Mesenchymal stem cell (in vitro differentiated cells and primary cell): ENCODE measurements around the gene AUTS2.

Experiments
- DNase-seq: peaks from one replicate; pipeline ENCODE4 v3.0.0-alpha.2; 2013
- H2AFZ ChIP-seq: one replicate; pipeline ENCODE4 v1.6.1; 2013; ENCODE audit warnings: low read depth, mild to moderate bottlenecking, control low read depth, inconsistent platforms, low read length, moderate library complexity
- H2AK5ac ChIP-seq: 2 replicates; pipeline ENCODE4 v1.6.1; 2013; ENCODE audit warnings: low read length, moderate library complexity, mild to moderate bottlenecking, inconsistent platforms; ENCODE audit not compliant: severe bottlenecking
- H2BK120ac ChIP-seq: one replicate; pipeline ENCODE4 v1.6.1; 2013; ENCODE audit warnings: low read depth, mild to moderate bottlenecking, inconsistent platforms, low read length, moderate library complexity
- H2BK12ac ChIP-seq, 2 experiments: one replicate each; pipeline ENCODE4 v1.6.1; 2013; ENCODE audit warnings: inconsistent platforms in 2 of 2, low read length in 2 of 2, mild to moderate bottlenecking in 2 of 2, moderate library complexity in 2 of 2, control low read depth in 1 of 2
- H2BK15ac ChIP-seq: one replicate; pipeline ENCODE4 v1.6.1; 2013; ENCODE audit warnings: mild to moderate bottlenecking, low read depth, inconsistent platforms; ENCODE audit not compliant: poor library complexity, severe bottlenecking
- H2BK5ac ChIP-seq: 2 replicates; pipeline ENCODE4 v1.6.1; 2013; ENCODE audit warnings: low read depth, mild to moderate bottlenecking, low read length, control low read depth, inconsistent platforms; ENCODE audit not compliant: poor library complexity, severe bottlenecking
- H3K14ac ChIP-seq, 2 experiments: one replicate each; pipeline ENCODE4 v1.6.1; 2013; ENCODE audit warnings: inconsistent platforms in 2 of 2, low read length in 2 of 2, control low read depth in 1 of 2, mild to moderate bottlenecking in 1 of 2, moderate library complexity in 1 of 2
- H3K18ac ChIP-seq, 2 experiments: one replicate each; pipeline ENCODE4 v1.6.1; 2013; ENCODE audit warnings: inconsistent platforms in 2 of 2, low read length in 2 of 2, control low read depth in 1 of 2, low read depth in 1 of 2, mild to moderate bottlenecking in 1 of 2
- H3K23ac ChIP-seq, 2 experiments: one replicate each; pipeline ENCODE4 v1.6.1; 2013; ENCODE audit warnings: inconsistent platforms in 2 of 2, low read length in 2 of 2, mild to moderate bottlenecking in 2 of 2, moderate library complexity in 2 of 2, control low read depth in 1 of 2
- H3K27ac ChIP-seq: 2 replicates; pipeline ENCODE4 v1.5.1; 2013; ENCODE audit warnings: mild to moderate bottlenecking, moderate library complexity, low read length, control low read depth, inconsistent platforms; ENCODE audit not compliant: poor library complexity, severe bottlenecking
- H3K27me3 ChIP-seq, 2 experiments: 2 replicates each; pipeline versions ENCODE4 v1.6.1 to v1.7.0; 2013; ENCODE audit warnings: low read length in 2 of 2, mild to moderate bottlenecking in 2 of 2, moderate library complexity in 2 of 2, control low read depth in 1 of 2, inconsistent platforms in 1 of 2; ENCODE audit not compliant: control insufficient read depth in 1 of 2, insufficient read depth in 1 of 2
- H3K36me3 ChIP-seq, 2 experiments: 2 replicates each; pipeline versions ENCODE4 v1.6.1 to v1.7.0; 2013; ENCODE audit warnings: low read length in 2 of 2, control low read depth in 1 of 2, inconsistent platforms in 1 of 2, low read depth in 1 of 2, mild to moderate bottlenecking in 1 of 2; ENCODE audit not compliant: insufficient read depth in 2 of 2, control insufficient read depth in 1 of 2
- H3K4ac ChIP-seq, 2 experiments: one replicate each; pipeline ENCODE4 v1.6.1; 2013; ENCODE audit warnings: inconsistent platforms in 2 of 2, low read length in 2 of 2, mild to moderate bottlenecking in 2 of 2, moderate library complexity in 2 of 2, control low read depth in 1 of 2, low read depth in 1 of 2
- H3K4me1 ChIP-seq: 2 replicates; pipeline ENCODE4 v1.6.1; 2013; ENCODE audit warnings: low read depth, low read length, control low read depth; ENCODE audit not compliant: control insufficient read depth, insufficient read depth
- H3K4me2 ChIP-seq: 2 replicates; pipeline ENCODE4 v1.6.1; 2013; ENCODE audit warnings: low read length, mild to moderate bottlenecking, inconsistent platforms; ENCODE audit not compliant: poor library complexity, severe bottlenecking
- H3K4me3 ChIP-seq, 2 experiments: 2 replicates each; pipeline versions ENCODE4 v1.5.1 to v1.7.0; 2013; ENCODE audit warnings: low read length in 2 of 2, mild to moderate bottlenecking in 2 of 2, control low read depth in 1 of 2, low read depth in 1 of 2; ENCODE audit not compliant: insufficient read depth in 1 of 2
- H3K79me1 ChIP-seq: replicated peaks from 2 replicates; pipeline ENCODE4 v1.6.1; 2013; ENCODE audit warnings: mild to moderate bottlenecking, control low read depth, low read length, inconsistent platforms; ENCODE audit not compliant: poor library complexity, severe bottlenecking
- H3K9ac ChIP-seq: 2 replicates; pipeline ENCODE4 v1.7.0; 2013; ENCODE audit warnings: mild to moderate bottlenecking, low read length, moderate library complexity
- H3K9me3 ChIP-seq: 2 replicates; pipeline ENCODE4 v1.7.0; 2013; ENCODE audit warnings: mild to moderate bottlenecking, low read length; ENCODE audit not compliant: control insufficient read depth
- H4K8ac ChIP-seq: one replicate; pipeline ENCODE4 v1.6.1; 2013; ENCODE audit warnings: inconsistent platforms, mild to moderate bottlenecking, low read length, moderate library complexity
- H4K91ac ChIP-seq: one replicate; pipeline ENCODE4 v1.6.1; 2013; ENCODE audit warnings: mild to moderate bottlenecking, low read length, inconsistent platforms
- WGBS: methylation state at CpG from one replicate; pipeline ENCODE4 v1.1.7; 2013; ENCODE audit warnings: mixed read lengths; 5-methylcytosine and 5-hydroxymethylcytosine counted together

The AUTS2 gene

GRCh38 chr7:70389531-70390151 is 791.4 kb downstream of the AUTS2 start:
- Histone ChIP-seq H3K27me3 (no peaks in the 10 kb centered on the region), H3K4me2 (no peak overlapping the region), H3K4me1 (peaks cover 5% of the 10 kb centered on the region), H2AFZ (no peak overlapping the region), H3K27ac (no peak overlapping the region), H2BK15ac (no peak overlapping the region), H3K14ac (no peak overlapping the region), H2BK5ac (no peak overlapping the region), H4K91ac (no peak overlapping the region), H3K23ac (no peak overlapping the region), H4K8ac (no peak overlapping the region), H3K36me3 (no peaks in the 10 kb centered on the region), H2AK5ac (no peak overlapping the region), H3K9me3 (no peaks in the 10 kb centered on the region), H3K4ac (no peak overlapping the region), H3K79me1 (no peaks in the 10 kb centered on the region), H2BK12ac (no peak overlapping the region), H3K4me3 (peak overlapping the region in 1 of 2 experiments; percentile 38), H3K18ac (no peak overlapping the region), H3K9ac (no peak overlapping the region), H2BK120ac (no peak overlapping the region)
- DNase-seq: no peak
- WGBS: 92% methylated on average over 2 of the region's 4 CpGs

GRCh38 chr7:70390251-70390650 is 792.0 kb downstream of the AUTS2 start:
- Histone ChIP-seq H3K4ac (no peak overlapping the region), H3K4me1 (peaks cover 3% of the 10 kb centered on the region), H3K4me3 (peak overlapping the region in 1 of 2 experiments; percentile 38), H2BK5ac (no peak overlapping the region), H3K23ac (no peak overlapping the region), H3K27me3 (no peaks in the 10 kb centered on the region), H4K8ac (no peak overlapping the region), H3K9me3 (no peaks in the 10 kb centered on the region), H3K36me3 (no peaks in the 10 kb centered on the region), H3K9ac (no peak overlapping the region), H2BK15ac (no peak overlapping the region), H4K91ac (no peak overlapping the region), H3K27ac (no peak overlapping the region), H2BK12ac (no peak overlapping the region), H3K18ac (no peak overlapping the region), H3K4me2 (no peak overlapping the region), H3K79me1 (no peaks in the 10 kb centered on the region), H2AFZ (no peak overlapping the region), H2BK120ac (no peak overlapping the region), H3K14ac (no peak overlapping the region), H2AK5ac (no peak overlapping the region)
- 78% methylated on average over 1 of the region's 1 CpG for whole genome bisulfite sequencing
- no peak for DNase-seq

- Histone ChIP-seq H3K18ac (no peak overlapping the region), H2AK5ac (no peak overlapping the region), H2BK12ac (no peak overlapping the region), H3K4ac (no peak overlapping the region), H3K27ac (no peak overlapping the region), H3K14ac (no peak overlapping the region), H4K91ac (no peak overlapping the region), H2BK15ac (no peak overlapping the region), H3K27me3 (no peaks in the 10 kb centered on the region), H4K8ac (no peak overlapping the region), H2BK5ac (no peak overlapping the region), H3K36me3 (no peaks in the 10 kb centered on the region), H3K4me3 (peak overlapping the region in 1 of 2 experiments; percentile 28), H3K9ac (peak overlapping the region; percentile 67), H3K23ac (no peak overlapping the region), H2BK120ac (no peak overlapping the region), H2AFZ (no peak overlapping the region), H3K4me2 (no peak overlapping the region), H3K4me1 (peaks cover 2% of the 10 kb centered on the region), H3K79me1 (no peaks in the 10 kb centered on the region), H3K9me3 (no peaks in the 10 kb centered on the region)
- peak; percentile 10 for DNase-seq
- 82% methylated on average over 4 of the region's 5 CpGs for WGBS
Observed at GRCh38 chr7:70392256-70392876, 794.1 kb downstream of the AUTS2 start.

GRCh38 chr7:70392877-70393435 is 794.7 kb downstream of the AUTS2 start:
- Histone ChIP-seq H3K4me3 (peak overlapping the region in 1 of 2 experiments; percentile 28), H3K27me3 (no peaks in the 10 kb centered on the region), H3K36me3 (no peaks in the 10 kb centered on the region), H3K9me3 (no peaks in the 10 kb centered on the region), H2AK5ac (no peak overlapping the region), H2BK15ac (no peak overlapping the region), H2BK120ac (no peak overlapping the region), H4K91ac (no peak overlapping the region), H3K18ac (no peak overlapping the region), H2BK5ac (no peak overlapping the region), H3K4me2 (no peak overlapping the region), H2BK12ac (no peak overlapping the region), H3K23ac (no peak overlapping the region), H3K79me1 (no peaks in the 10 kb centered on the region), H3K4ac (no peak overlapping the region), H3K9ac (peak overlapping the region; percentile 64), H3K14ac (no peak overlapping the region), H3K4me1 (peaks cover 2% of the 10 kb centered on the region), H4K8ac (no peak overlapping the region), H3K27ac (no peak overlapping the region), H2AFZ (no peak overlapping the region)
- WGBS: 87% methylated on average over 7 of the region's 7 CpGs
- no peak for DNase-seq
